ENCODE data around the gene TNFRSF25. TPM values are rescaled to one million over a fixed set of nuclear protein-coding genes. Genes with fewer than 3 reads are reported as not detected.
A peak's percentile ranks its signal among the peaks of the same experiment; 100 is the strongest.
"Not testable (repeated sequence)": the region's sequence is repeated elsewhere in the genome, so short reads cannot be mapped to it uniquely, and the experiment has no call there.

The TNFRSF25 gene
- polyA plus RNA-seq, 1 of the 3 experiments (the other 2 are of a cell fraction), result 20.8 TPM

GRCh38 chr1:6454856-6455751 is 10.9 kb downstream of the TNFRSF25 start:
- Histone ChIP-seq H3K9me3 (no peaks in the 10 kb centered on the region), H3K79me2 (ENCODE audit: insufficient read depth) (no peaks in the 10 kb centered on the region), H3K4me2 (no peak overlapping the region), H3K27me3 (ENCODE audit: insufficient read depth) (peaks cover 17% of the 10 kb centered on the region), H3K36me3 (replicated peaks in 1 of 2; ENCODE audit: control insufficient read depth in 1 of 2, insufficient read depth in 2 of 2, low read length in 1 of 2) (no peaks in the 10 kb centered on the region), H3K9me2 (no peaks in the 10 kb centered on the region), H4K20me1 (ENCODE audit: insufficient read depth) (no peaks in the 10 kb centered on the region), H3K9ac (no peak overlapping the region), H3F3A (replicated peaks; ENCODE audit: insufficient read depth) (no peaks in the 10 kb centered on the region), H3K4me1 (ENCODE audit: control insufficient read depth in 1 of 2, insufficient read depth in 2 of 2, low read depth in 1 of 2, low read length in 1 of 2) (no peaks in the 10 kb centered on the region; a peak in 1 of 4 replicates), H3K27ac (ENCODE audit: low read depth in 2 of 2, low read length in 1 of 2) (no peak overlapping the region), H2AFZ (ENCODE audit: low read depth) (no peak overlapping the region), H3K4me3 (ENCODE audit: low read depth in 2 of 2, low read length in 1 of 2) (no peak overlapping the region)
- POLR2A ChIA-PET, result no interaction called here
- WGBS (ENCODE audit: low lambda C conversion rate), result 15% methylated on average over 12 of the region's 115 CpGs
- DNase-seq, result peak; percentile 74
- CTCF ChIA-PET, result interaction anchor here (0.6 to 5.0 kb wide), 15 partner anchors 8 to 248 kb away, joined by 3 to 19 read pairs (median 5); no protein-coding TSS in a partner anchor
- TF ChIP-seq, protein P1, sequence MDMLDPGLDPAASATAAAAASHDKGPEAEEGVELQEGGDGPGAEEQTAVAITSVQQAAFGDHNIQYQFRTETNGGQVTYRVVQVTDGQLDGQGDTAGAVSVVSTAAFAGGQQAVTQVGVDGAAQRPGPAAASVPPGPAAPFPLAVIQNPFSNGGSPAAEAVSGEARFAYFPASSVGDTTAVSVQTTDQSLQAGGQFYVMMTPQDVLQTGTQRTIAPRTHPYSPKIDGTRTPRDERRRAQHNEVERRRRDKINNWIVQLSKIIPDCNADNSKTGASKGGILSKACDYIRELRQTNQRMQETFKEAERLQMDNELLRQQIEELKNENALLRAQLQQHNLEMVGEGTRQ (IDR thresholded peaks at IDR 0.05; ENCODE audit: borderline replicate concordance, low read depth, low read length), result no peak
- TF ChIP-seq GATA2 (CRISPR knock-in tag; IDR thresholded peaks at IDR 0.05), result no peak
- TF ChIP-seq TEAD4 (IDR thresholded peaks at IDR 0.05; ENCODE audit: borderline replicate concordance, insufficient read depth), result no peak

DNA sequence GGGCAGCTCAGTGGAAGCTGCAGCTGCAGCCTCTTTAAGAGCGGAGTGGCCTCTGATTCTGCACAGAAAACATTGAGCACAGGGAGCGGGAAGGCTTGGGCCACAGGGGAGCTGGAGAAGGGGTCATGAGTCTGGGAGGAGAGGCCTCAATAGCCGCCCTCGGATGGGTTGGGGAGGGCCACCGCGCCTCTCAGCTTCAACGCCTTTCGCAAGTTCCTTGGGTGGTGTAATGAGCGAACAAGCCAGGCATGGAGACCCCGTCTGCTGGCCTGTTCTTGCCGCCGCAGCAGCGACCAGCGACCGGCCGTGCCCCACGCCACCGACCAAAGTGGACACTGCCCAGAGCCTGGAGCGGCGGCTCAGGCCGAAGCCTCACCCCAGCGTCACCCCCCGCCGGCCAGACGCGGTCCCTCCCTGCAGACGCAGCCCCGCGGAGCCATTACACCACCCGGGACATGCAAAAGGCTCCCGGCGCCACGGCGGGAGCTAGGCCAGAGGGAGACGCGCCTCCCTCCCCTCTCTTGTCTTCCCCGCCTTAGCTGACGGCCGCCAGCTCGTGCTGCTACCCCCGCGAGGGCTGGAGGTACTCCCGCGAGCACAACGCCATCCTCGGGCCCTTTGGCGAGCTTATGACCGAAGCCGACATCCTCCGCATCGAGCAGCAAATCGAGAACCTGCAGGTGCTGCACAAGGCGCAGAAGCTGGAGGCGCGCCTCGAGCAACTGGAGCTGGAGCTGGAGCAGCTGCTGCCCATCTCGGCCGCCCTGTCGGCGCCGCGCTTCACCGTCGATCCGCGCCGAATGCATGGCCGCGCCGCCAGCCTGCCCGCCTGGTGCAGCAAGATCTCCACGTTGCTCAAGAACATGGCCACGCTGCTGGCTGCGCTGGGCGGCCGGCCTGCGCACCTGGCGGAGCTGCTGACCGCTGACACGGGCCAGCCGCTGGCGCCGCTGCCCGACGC is 11.8 kb downstream of the TNFRSF25 start:
- H3K9ac ChIP-seq; H3K79me2 ChIP-seq (ENCODE audit: insufficient read depth); POLR2A ChIA-PET; H3F3A ChIP-seq (replicated peaks; ENCODE audit: insufficient read depth); H3K27ac ChIP-seq (ENCODE audit: low read depth in 2 of 2, low read length in 1 of 2); DNase-seq; H2AFZ ChIP-seq (ENCODE audit: low read depth); H4K20me1 ChIP-seq (ENCODE audit: insufficient read depth); H3K9me2 ChIP-seq; H3K4me1 ChIP-seq (ENCODE audit: control insufficient read depth in 1 of 2, insufficient read depth in 2 of 2, low read depth in 1 of 2, low read length in 1 of 2); H3K4me3 ChIP-seq (ENCODE audit: low read depth in 2 of 2, low read length in 1 of 2); H3K4me2 ChIP-seq; H3K9me3 ChIP-seq; H3K36me3 ChIP-seq (replicated peaks in 1 of 2; ENCODE audit: control insufficient read depth in 1 of 2, insufficient read depth in 2 of 2, low read length in 1 of 2): not testable (repeated sequence)
- CTCF ChIA-PET, result interaction anchor here (0.8 to 5.0 kb wide), 13 partner anchors 8 to 208 kb away, joined by 3 to 19 read pairs (median 5); no protein-coding TSS in a partner anchor
- peaks cover 26% of the 10 kb centered on the region for H3K27me3 ChIP-seq (ENCODE audit: insufficient read depth)
- 10% methylated on average over 21 of the region's 85 CpGs for WGBS (ENCODE audit: low lambda C conversion rate)

GRCh38 chr1:6450943-6451373 is 15.0 kb downstream of the TNFRSF25 start:
- 25% methylated on average over 1 of the region's 6 CpGs for WGBS (ENCODE audit: low lambda C conversion rate)
- TF ChIP-seq, protein P2, sequence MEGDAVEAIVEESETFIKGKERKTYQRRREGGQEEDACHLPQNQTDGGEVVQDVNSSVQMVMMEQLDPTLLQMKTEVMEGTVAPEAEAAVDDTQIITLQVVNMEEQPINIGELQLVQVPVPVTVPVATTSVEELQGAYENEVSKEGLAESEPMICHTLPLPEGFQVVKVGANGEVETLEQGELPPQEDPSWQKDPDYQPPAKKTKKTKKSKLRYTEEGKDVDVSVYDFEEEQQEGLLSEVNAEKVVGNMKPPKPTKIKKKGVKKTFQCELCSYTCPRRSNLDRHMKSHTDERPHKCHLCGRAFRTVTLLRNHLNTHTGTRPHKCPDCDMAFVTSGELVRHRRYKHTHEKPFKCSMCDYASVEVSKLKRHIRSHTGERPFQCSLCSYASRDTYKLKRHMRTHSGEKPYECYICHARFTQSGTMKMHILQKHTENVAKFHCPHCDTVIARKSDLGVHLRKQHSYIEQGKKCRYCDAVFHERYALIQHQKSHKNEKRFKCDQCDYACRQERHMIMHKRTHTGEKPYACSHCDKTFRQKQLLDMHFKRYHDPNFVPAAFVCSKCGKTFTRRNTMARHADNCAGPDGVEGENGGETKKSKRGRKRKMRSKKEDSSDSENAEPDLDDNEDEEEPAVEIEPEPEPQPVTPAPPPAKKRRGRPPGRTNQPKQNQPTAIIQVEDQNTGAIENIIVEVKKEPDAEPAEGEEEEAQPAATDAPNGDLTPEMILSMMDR (IDR thresholded peaks at IDR 0.05), result no peak
- TF ChIP-seq TAF1 (IDR thresholded peaks at IDR 0.05; ENCODE audit: borderline replicate concordance, low read depth, low read length), result no peak
- no peak for TF ChIP-seq EP300 (IDR thresholded peaks at IDR 0.05; ENCODE audit: borderline replicate concordance in 1 of 2, low read depth in 1 of 2, low read length in 1 of 2)
- no peak for TF ChIP-seq RAD21 (IDR thresholded peaks at IDR 0.05; ENCODE audit: low read length)
- no peak for TF ChIP-seq EZH2phosphoT487 (IDR thresholded peaks at IDR 0.05; ENCODE audit: borderline replicate concordance, low read depth)
- TF ChIP-seq SIN3A (IDR thresholded peaks at IDR 0.05; ENCODE audit: borderline replicate concordance, low read depth, low read length), result no peak
- TF ChIP-seq CHD2 (IDR thresholded peaks at IDR 0.05; ENCODE audit: low read length, partially characterized antibody), result no peak
- TF ChIP-seq TEAD4 (IDR thresholded peaks at IDR 0.05; ENCODE audit: borderline replicate concordance, insufficient read depth), result no peak

More at GRCh38 chr1:6450943-6451373, 15.0 kb downstream of the TNFRSF25 start:
- no peak overlapping the region for H3K9ac ChIP-seq
- no peaks in the 10 kb centered on the region for H3K9me2 ChIP-seq
- H3K9me3 ChIP-seq, result no peaks in the 10 kb centered on the region
- CTCF ChIA-PET, result interaction anchor here (0.7 to 6.8 kb wide), 11 partner anchors 12 to 204 kb away, joined by 3 to 70 read pairs (median 6); no protein-coding TSS in a partner anchor
- no peak overlapping the region for H3K4me3 ChIP-seq (ENCODE audit: low read depth in 2 of 2, low read length in 1 of 2)
- H3K36me3 ChIP-seq (replicated peaks in 1 of 2; ENCODE audit: control insufficient read depth in 1 of 2, insufficient read depth in 2 of 2, low read length in 1 of 2), result no peaks in the 10 kb centered on the region
- H3K4me1 ChIP-seq (ENCODE audit: control insufficient read depth in 1 of 2, insufficient read depth in 2 of 2, low read depth in 1 of 2, low read length in 1 of 2), result no peaks in the 10 kb centered on the region; a peak in 1 of 4 replicates
- H3K27me3 ChIP-seq (ENCODE audit: insufficient read depth), result peaks cover 44% of the 10 kb centered on the region
- no peaks in the 10 kb centered on the region for H3K79me2 ChIP-seq (ENCODE audit: insufficient read depth)
- H2AFZ ChIP-seq (ENCODE audit: low read depth), result no peak overlapping the region
- no peaks in the 10 kb centered on the region for H3F3A ChIP-seq (replicated peaks; ENCODE audit: insufficient read depth)
- POLR2A ChIA-PET, result no interaction called here
- no peaks in the 10 kb centered on the region for H4K20me1 ChIP-seq (ENCODE audit: insufficient read depth)
- H3K27ac ChIP-seq (ENCODE audit: low read depth in 2 of 2, low read length in 1 of 2), result no peak overlapping the region
- H3K4me2 ChIP-seq, result no peak overlapping the region
- DNase-seq, result no peak
